Measurements from ENCODE around the gene RABGAP1. TPM values are rescaled to one million over a fixed set of nuclear protein-coding genes. Genes with fewer than 3 reads are reported as not detected.
A peak's percentile ranks its signal among the peaks of the same experiment; 100 is the strongest.

The RABGAP1 gene
- total and polyA plus RNA-seq, 5 donors = 15.2 to 56.7 (median 50.9) TPM

- H3K9me3 ChIP-seq (ENCODE audit: control insufficient read depth, low read length) = no peaks in the 10 kb centered on the region
- H3K4me3 ChIP-seq (ENCODE audit: low read length) = no peak overlapping the region
- no peak for DNase-seq
- H3K4me1 ChIP-seq (ENCODE audit: control insufficient read depth, insufficient read depth, low read length) = peaks cover 3% of the 10 kb centered on the region
- no peak overlapping the region for H3K27ac ChIP-seq (ENCODE audit: low read length)
- no peaks in the 10 kb centered on the region for H3K27me3 ChIP-seq (ENCODE audit: control insufficient read depth, insufficient read depth)
- WGBS = 32% methylated on average over 2 of the region's 2 CpGs
- no peak for ATAC-seq
- intact Hi-C loops (cut with DNase I) = no loop called here
Measured at GRCh38 chr9:123035791-123036190, 95.0 kb downstream of the RABGAP1 start.

GRCh38 chr9:123036893-123037545 is 96.2 kb downstream of the RABGAP1 start:
- peak overlapping the region; percentile 11 for H3K4me3 ChIP-seq (ENCODE audit: low read length)
- H3K27ac ChIP-seq (ENCODE audit: low read length) = peak overlapping the region; percentile 4
- H3K9me3 ChIP-seq (ENCODE audit: control insufficient read depth, low read length) = no peaks in the 10 kb centered on the region
- peak; percentile 47 to 48 for ATAC-seq
- intact Hi-C loops (cut with DNase I) = no loop called here
- no peak for DNase-seq
- WGBS = 36% methylated on average over 3 of the region's 3 CpGs
- H3K27me3 ChIP-seq (ENCODE audit: control insufficient read depth, insufficient read depth) = no peaks in the 10 kb centered on the region
- H3K4me1 ChIP-seq (ENCODE audit: control insufficient read depth, insufficient read depth, low read length) = peaks cover 3% of the 10 kb centered on the region

GRCh38 chr9:123039617-123040219 is 98.9 kb downstream of the RABGAP1 start:
- H3K4me1 ChIP-seq (ENCODE audit: control insufficient read depth, insufficient read depth, low read length) = peaks cover 3% of the 10 kb centered on the region
- no peak overlapping the region for H3K27ac ChIP-seq (ENCODE audit: low read length)

GRCh38 chr9:123040801-123041200 is 100.0 kb downstream of the RABGAP1 start:
- Histone ChIP-seq H3K4me1 (ENCODE audit: control insufficient read depth, insufficient read depth, low read length) (peaks cover 3% of the 10 kb centered on the region), H3K27ac (ENCODE audit: low read length) (no peak overlapping the region), H3K9me3 (ENCODE audit: control insufficient read depth, low read length) (no peaks in the 10 kb centered on the region), H3K27me3 (ENCODE audit: control insufficient read depth, insufficient read depth) (no peaks in the 10 kb centered on the region), H3K4me3 (ENCODE audit: low read length) (no peak overlapping the region)
- no peak for DNase-seq
- intact Hi-C loops (cut with DNase I) = no loop called here
- no peak for ATAC-seq
- 70% methylated on average over 1 of the region's 1 CpG for WGBS

More at GRCh38 chr9:123039617-123040219, 98.9 kb downstream of the RABGAP1 start:
- ATAC-seq = peak in 1 of 2 donors; percentile 31
- intact Hi-C loops (cut with DNase I) = no loop called here
- DNase-seq = no peak
- Histone ChIP-seq H3K4me3 (ENCODE audit: low read length) (no peak overlapping the region), H3K27me3 (ENCODE audit: control insufficient read depth, insufficient read depth) (no peaks in the 10 kb centered on the region), H3K9me3 (ENCODE audit: control insufficient read depth, low read length) (no peaks in the 10 kb centered on the region)
- 65% methylated on average over 1 of the region's 1 CpG for WGBS

- Histone ChIP-seq H3K27ac (ENCODE audit: low read length) (no peak overlapping the region), H3K4me3 (ENCODE audit: low read length) (no peak overlapping the region)
- WGBS = 85% methylated on average over 2 of the region's 2 CpGs
Measured at GRCh38 chr9:123041489-123041888, 100.7 kb downstream of the RABGAP1 start.

GRCh38 chr9:123043081-123043939 is 102.5 kb downstream of the RABGAP1 start:
- H3K27me3 ChIP-seq (ENCODE audit: control insufficient read depth, insufficient read depth) = no peaks in the 10 kb centered on the region
- DNase-seq (no peak), ATAC-seq (no peak)
- H3K4me3 ChIP-seq (ENCODE audit: low read length) = no peak overlapping the region
- no peak overlapping the region for H3K27ac ChIP-seq (ENCODE audit: low read length)
- intact Hi-C loops (cut with DNase I) = no loop called here
- peaks cover 3% of the 10 kb centered on the region for H3K4me1 ChIP-seq (ENCODE audit: control insufficient read depth, insufficient read depth, low read length)
- H3K9me3 ChIP-seq (ENCODE audit: control insufficient read depth, low read length) = no peaks in the 10 kb centered on the region
- 85% methylated on average over 5 of the region's 5 CpGs for WGBS

More at GRCh38 chr9:123041489-123041888, 100.7 kb downstream of the RABGAP1 start:
- Histone ChIP-seq H3K4me1 (ENCODE audit: control insufficient read depth, insufficient read depth, low read length) (peaks cover 3% of the 10 kb centered on the region), H3K9me3 (ENCODE audit: control insufficient read depth, low read length) (no peaks in the 10 kb centered on the region), H3K27me3 (ENCODE audit: control insufficient read depth, insufficient read depth) (no peaks in the 10 kb centered on the region)
- ATAC-seq (no peak), DNase-seq (no peak)
- intact Hi-C loops (cut with DNase I) = no loop called here

GRCh38 chr9:123044586-123044985 is 103.8 kb downstream of the RABGAP1 start:
- intact Hi-C loops (cut with DNase I) = no loop called here
- no peaks in the 10 kb centered on the region for H3K9me3 ChIP-seq (ENCODE audit: control insufficient read depth, low read length)
- WGBS = 74% methylated on average over 4 of the region's 4 CpGs
- no peak for DNase-seq
- H3K4me1 ChIP-seq (ENCODE audit: control insufficient read depth, insufficient read depth, low read length) = peaks cover 5% of the 10 kb centered on the region
- H3K27me3 ChIP-seq (ENCODE audit: control insufficient read depth, insufficient read depth) = no peaks in the 10 kb centered on the region
- H3K27ac ChIP-seq (ENCODE audit: low read length) = no peak overlapping the region
- no peak overlapping the region for H3K4me3 ChIP-seq (ENCODE audit: low read length)
- ATAC-seq = no peak

- no peak for ATAC-seq
- intact Hi-C loops (cut with DNase I) = no loop called here
- 75% methylated on average over 3 of the region's 3 CpGs for WGBS
- H3K27ac ChIP-seq (ENCODE audit: low read length) = no peak overlapping the region
- no peak overlapping the region for H3K4me3 ChIP-seq (ENCODE audit: low read length)
- no peaks in the 10 kb centered on the region for H3K9me3 ChIP-seq (ENCODE audit: control insufficient read depth, low read length)
- DNase-seq = no peak
- no peaks in the 10 kb centered on the region for H3K27me3 ChIP-seq (ENCODE audit: control insufficient read depth, insufficient read depth)
- peaks cover 7% of the 10 kb centered on the region for H3K4me1 ChIP-seq (ENCODE audit: control insufficient read depth, insufficient read depth, low read length)
Measured at GRCh38 chr9:123046406-123047195, 105.8 kb downstream of the RABGAP1 start.

- H3K4me3 ChIP-seq (ENCODE audit: low read length) = no peak overlapping the region
- intact Hi-C loops (cut with DNase I) = no loop called here
- H3K4me1 ChIP-seq (ENCODE audit: control insufficient read depth, insufficient read depth, low read length) = peaks cover 6% of the 10 kb centered on the region
- H3K9me3 ChIP-seq (ENCODE audit: control insufficient read depth, low read length) = no peaks in the 10 kb centered on the region
- no peaks in the 10 kb centered on the region for H3K27me3 ChIP-seq (ENCODE audit: control insufficient read depth, insufficient read depth)
- H3K27ac ChIP-seq (ENCODE audit: low read length) = no peak overlapping the region
- WGBS = 31% methylated on average over 2 of the region's 2 CpGs
- ATAC-seq (no peak), DNase-seq (no peak)
Measured at GRCh38 chr9:123048748-123049147, 107.9 kb downstream of the RABGAP1 start.

GRCh38 chr9:123049589-123050222 is 108.9 kb downstream of the RABGAP1 start:
- H3K9me3 ChIP-seq (ENCODE audit: control insufficient read depth, low read length) = no peaks in the 10 kb centered on the region
- H3K27me3 ChIP-seq (ENCODE audit: control insufficient read depth, insufficient read depth) = no peaks in the 10 kb centered on the region
- intact Hi-C loops (cut with DNase I) = no loop called here
- H3K4me1 ChIP-seq (ENCODE audit: control insufficient read depth, insufficient read depth, low read length) = peaks cover 6% of the 10 kb centered on the region
- DNase-seq = no peak
- 17% methylated on average over 3 of the region's 3 CpGs for WGBS
- peak; percentile 51 to 67 for ATAC-seq
- H3K4me3 ChIP-seq (ENCODE audit: low read length) = no peak overlapping the region
- H3K27ac ChIP-seq (ENCODE audit: low read length) = no peak overlapping the region
